Measurements from ENCODE around the gene PLCL1. TPM values are rescaled to one million over a fixed set of nuclear protein-coding genes. Genes with fewer than 3 reads are reported as not detected.
A peak's percentile ranks its signal among the peaks of the same experiment; 100 is the strongest.

Gene PLCL1
- total RNA-seq, 1 experiment from 2014 or later: 0.16 TPM

GRCh38 chr2:197950724-197951123 is 146.3 kb downstream of the PLCL1 start:
- no peak for DNase-seq (ENCODE audit: low read depth)

- DNase-seq (ENCODE audit: low read depth): peak; percentile 52
These were observed 148.3 kb downstream of the PLCL1 start for GRCh38 chr2:197952540-197953202.

- no peak for DNase-seq (ENCODE audit: low read depth)
These were observed 149.9 kb downstream of the PLCL1 start for GRCh38 chr2:197954328-197954727.

- no peak for DNase-seq (ENCODE audit: low read depth)
These were observed 154.3 kb downstream of the PLCL1 start for GRCh38 chr2:197958592-197959150.

- DNase-seq (ENCODE audit: low read depth): no peak
These were observed 155.0 kb downstream of the PLCL1 start for GRCh38 chr2:197959383-197959782.

- no peak for DNase-seq (ENCODE audit: low read depth)
These were observed 156.4 kb downstream of the PLCL1 start for GRCh38 chr2:197960786-197961185.

- no peak for DNase-seq (ENCODE audit: low read depth)
These were observed 160.3 kb downstream of the PLCL1 start for GRCh38 chr2:197964720-197965119.

- no peak for DNase-seq (ENCODE audit: low read depth)
These were observed 161.4 kb downstream of the PLCL1 start for GRCh38 chr2:197965756-197966155.

- peak; percentile 27 for DNase-seq (ENCODE audit: low read depth)
These were observed 165.0 kb downstream of the PLCL1 start for GRCh38 chr2:197969391-197969893.

GRCh38 chr2:197972061-197972460 is 167.7 kb downstream of the PLCL1 start:
- peak; percentile 38 for DNase-seq (ENCODE audit: low read depth)

- no peak for DNase-seq (ENCODE audit: low read depth)
These were observed 168.2 kb downstream of the PLCL1 start for GRCh38 chr2:197972587-197972986.

- no peak for DNase-seq (ENCODE audit: low read depth)
These were observed 169.4 kb downstream of the PLCL1 start for GRCh38 chr2:197973772-197974171.

GRCh38 chr2:197975931-197976519 is 171.6 kb downstream of the PLCL1 start:
- no peak for DNase-seq (ENCODE audit: low read depth)

GRCh38 chr2:197978971-197979370 is 174.6 kb downstream of the PLCL1 start:
- DNase-seq (ENCODE audit: low read depth): no peak

- DNase-seq (ENCODE audit: low read depth): no peak
These were observed 178.2 kb downstream of the PLCL1 start for GRCh38 chr2:197982565-197982964.

- DNase-seq (ENCODE audit: low read depth): no peak
These were observed 180.7 kb downstream of the PLCL1 start for GRCh38 chr2:197985029-197985638.

- DNase-seq (ENCODE audit: low read depth): no peak
These were observed 182.6 kb downstream of the PLCL1 start for GRCh38 chr2:197986977-197987376.

GRCh38 chr2:197990356-197990755 is 186.0 kb downstream of the PLCL1 start:
- DNase-seq (ENCODE audit: low read depth): no peak

GRCh38 chr2:197992482-197993133 is 188.2 kb downstream of the PLCL1 start:
- DNase-seq (ENCODE audit: low read depth): no peak

GRCh38 chr2:197993363-197993762 is 189.0 kb downstream of the PLCL1 start:
- no peak for DNase-seq (ENCODE audit: low read depth)

- peak; percentile 61 for DNase-seq (ENCODE audit: low read depth)
These were observed 189.4 kb downstream of the PLCL1 start for GRCh38 chr2:197993830-197994229.

- no peak for DNase-seq (ENCODE audit: low read depth)
These were observed 190.4 kb downstream of the PLCL1 start for GRCh38 chr2:197994751-197995150.
